Measurements from ENCODE around the gene C11orf16. TPM values are rescaled to one million over a fixed set of nuclear protein-coding genes. Genes with fewer than 3 reads are reported as not detected.

C11orf16 gene
- total RNA-seq, 1 donor from 2014 or later = not detected

GRCh38 chr11:8928981-8929615, 3.6 kb downstream of the C11orf16 start:
- no peaks in the 10 kb centered on the region for H3K27me3 Mint-ChIP-seq (ENCODE audit: unreplicated experiment)
- H3K4me1 Mint-ChIP-seq (ENCODE audit: low read depth, unreplicated experiment) = peaks cover 2% of the 10 kb centered on the region
- no peak for DNase-seq
- H3K27ac Mint-ChIP-seq (ENCODE audit: unreplicated experiment) = no peak overlapping the region
- no peak overlapping the region for H3K4me3 Mint-ChIP-seq (ENCODE audit: unreplicated experiment)
- peaks cover 1% of the 10 kb centered on the region for H3K9me3 Mint-ChIP-seq (ENCODE audit: unreplicated experiment)
- H3K36me3 Mint-ChIP-seq (ENCODE audit: unreplicated experiment) = no peaks in the 10 kb centered on the region
- no peak for TF ChIP-seq CTCF (IDR thresholded peaks at IDR 0.05; ENCODE audit: partially characterized antibody, unreplicated experiment)

DNA sequence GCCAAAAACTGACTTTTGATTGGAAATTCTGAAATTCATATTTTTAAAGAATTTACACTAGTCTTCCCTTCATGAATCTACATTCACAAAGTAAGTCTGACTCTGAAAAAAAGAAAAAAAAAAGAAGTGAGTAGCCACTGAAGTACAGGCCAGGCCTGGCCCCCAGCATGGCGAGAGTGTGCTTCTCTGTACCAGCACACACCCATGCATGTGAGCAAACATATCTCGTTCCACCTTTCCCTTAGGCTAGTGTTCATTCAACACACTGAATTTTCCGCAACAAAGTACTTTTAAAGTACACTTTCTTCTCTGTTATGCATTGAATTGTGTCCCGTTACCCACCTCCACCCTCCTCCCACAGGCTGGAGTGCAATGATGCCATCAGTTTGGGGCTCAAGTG, 4.5 kb downstream of the C11orf16 start:
- no peak for DNase-seq
- no peaks in the 10 kb centered on the region for H3K36me3 Mint-ChIP-seq (ENCODE audit: unreplicated experiment)
- H3K4me1 Mint-ChIP-seq (ENCODE audit: low read depth, unreplicated experiment) = peaks cover 2% of the 10 kb centered on the region
- H3K27ac Mint-ChIP-seq (ENCODE audit: unreplicated experiment) = no peak overlapping the region
- TF ChIP-seq CTCF (IDR thresholded peaks at IDR 0.05; ENCODE audit: partially characterized antibody, unreplicated experiment) = no peak
- no peaks in the 10 kb centered on the region for H3K27me3 Mint-ChIP-seq (ENCODE audit: unreplicated experiment)
- H3K9me3 Mint-ChIP-seq (ENCODE audit: unreplicated experiment) = peaks cover 1% of the 10 kb centered on the region
- no peak overlapping the region for H3K4me3 Mint-ChIP-seq (ENCODE audit: unreplicated experiment)

DNA sequence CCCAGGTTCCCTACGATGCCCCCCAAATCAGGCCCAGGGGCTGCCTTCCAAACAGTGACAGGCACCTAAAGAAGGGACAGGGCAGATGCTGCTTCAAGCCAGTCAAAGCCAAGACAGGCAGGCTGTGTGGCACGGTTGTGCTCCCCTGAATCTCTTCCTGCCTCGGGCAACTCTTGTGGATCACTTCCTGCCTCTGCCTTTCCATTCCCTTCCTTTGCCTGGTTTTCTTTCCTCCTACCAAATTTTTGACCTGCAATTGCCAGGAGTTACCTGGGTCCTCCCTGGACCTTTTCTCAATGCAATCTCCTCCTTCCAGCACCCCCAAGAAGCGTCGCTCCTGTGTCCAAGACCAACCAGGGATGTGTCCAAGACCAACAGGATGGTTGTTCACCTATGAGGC, 5.5 kb downstream of the C11orf16 start:
- DNase-seq = no peak
- Mint-ChIP-seq H3K36me3 (ENCODE audit: unreplicated experiment) (no peaks in the 10 kb centered on the region), H3K27ac (ENCODE audit: unreplicated experiment) (no peak overlapping the region), H3K4me3 (ENCODE audit: unreplicated experiment) (no peak overlapping the region), H3K9me3 (ENCODE audit: unreplicated experiment) (peaks cover 1% of the 10 kb centered on the region), H3K27me3 (ENCODE audit: unreplicated experiment) (no peaks in the 10 kb centered on the region), H3K4me1 (ENCODE audit: low read depth, unreplicated experiment) (no peaks in the 10 kb centered on the region)
- TF ChIP-seq CTCF (IDR thresholded peaks at IDR 0.05; ENCODE audit: partially characterized antibody, unreplicated experiment) = no peak

- TF ChIP-seq CTCF (IDR thresholded peaks at IDR 0.05; ENCODE audit: partially characterized antibody, unreplicated experiment) = no peak
- no peak overlapping the region for H3K4me3 Mint-ChIP-seq (ENCODE audit: unreplicated experiment)
These were observed 6.5 kb downstream of the C11orf16 start for GRCh38 chr11:8926236-8926635.

GRCh38 chr11:8925711-8926110, 7.0 kb downstream of the C11orf16 start:
- Mint-ChIP-seq H3K4me3 (ENCODE audit: unreplicated experiment) (no peak overlapping the region), H3K27ac (ENCODE audit: unreplicated experiment) (no peak overlapping the region), H3K9me3 (ENCODE audit: unreplicated experiment) (peaks cover 3% of the 10 kb centered on the region), H3K27me3 (ENCODE audit: unreplicated experiment) (no peaks in the 10 kb centered on the region), H3K4me1 (ENCODE audit: low read depth, unreplicated experiment) (no peaks in the 10 kb centered on the region), H3K36me3 (ENCODE audit: unreplicated experiment) (no peaks in the 10 kb centered on the region)
- TF ChIP-seq CTCF (IDR thresholded peaks at IDR 0.05; ENCODE audit: partially characterized antibody, unreplicated experiment) = no peak
- no peak for DNase-seq

More at GRCh38 chr11:8926236-8926635, 6.5 kb downstream of the C11orf16 start:
- Mint-ChIP-seq H3K27me3 (ENCODE audit: unreplicated experiment) (no peaks in the 10 kb centered on the region), H3K4me1 (ENCODE audit: low read depth, unreplicated experiment) (no peaks in the 10 kb centered on the region), H3K27ac (ENCODE audit: unreplicated experiment) (no peak overlapping the region), H3K36me3 (ENCODE audit: unreplicated experiment) (no peaks in the 10 kb centered on the region), H3K9me3 (ENCODE audit: unreplicated experiment) (peaks cover 3% of the 10 kb centered on the region)
- no peak for DNase-seq
